ENCODE measurements around the gene SLC16A13. TPM values are rescaled to one million over a fixed set of nuclear protein-coding genes. Genes with fewer than 3 reads are reported as not detected.

Gene SLC16A13
- total and polyA plus RNA-seq, 2 experiments from 2014 or later = 6.2 to 18.8 TPM

DNA sequence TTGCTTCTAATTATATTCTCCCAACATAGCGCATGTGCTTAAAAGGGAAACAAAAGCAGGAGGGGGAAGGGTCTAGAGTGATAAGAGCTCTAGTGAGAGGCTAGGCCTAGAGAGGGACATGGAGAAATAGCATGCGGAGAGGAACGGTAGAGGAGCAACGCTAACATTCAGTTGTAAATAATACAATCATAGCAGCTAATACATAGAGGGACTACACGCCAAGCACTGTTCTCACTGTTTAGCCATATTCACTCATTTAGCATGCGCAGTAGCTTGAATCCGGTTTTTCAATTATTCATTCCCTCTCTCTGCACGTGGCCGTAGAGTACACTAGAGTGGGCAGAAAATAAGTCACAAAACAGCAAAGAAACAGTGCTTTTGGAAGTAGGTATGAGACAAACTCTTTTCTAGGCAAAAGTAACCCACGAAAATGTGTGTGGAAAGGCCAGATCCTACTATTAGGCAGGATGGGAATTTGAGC is 41.7 kb upstream of the SLC16A13 start:
- H4K20me1 ChIP-seq (ENCODE audit: insufficient read depth, poor library complexity, severe bottlenecking) = no peaks in the 10 kb centered on the region
- WGBS (ENCODE audit: low lambda C conversion rate, missing lambda C conversion rate) = 92% methylated on average over 10 of the region's 10 CpGs
- TF ChIP-seq EZH2phosphoT487 (IDR thresholded peaks at IDR 0.05; ENCODE audit: low read depth, severe bottlenecking, unreplicated experiment) (no peak), EZH2 (IDR thresholded peaks at IDR 0.05; ENCODE audit: borderline replicate concordance) (no peak), CTCF (IDR thresholded peaks at IDR 0.05; ENCODE audit: poor library complexity) (no peak)
- no peak overlapping the region for H2AFZ ChIP-seq
- no peak overlapping the region for H3K4me3 ChIP-seq
- H3K79me2 ChIP-seq = no peaks in the 10 kb centered on the region
- H3K9me3 ChIP-seq (ENCODE audit: low read depth) = no peaks in the 10 kb centered on the region
- no peaks in the 10 kb centered on the region for H3K36me3 ChIP-seq (replicated peaks; ENCODE audit: insufficient read depth, low read depth)
- no peak overlapping the region for H3K4me2 ChIP-seq
- H3K27me3 ChIP-seq = no peaks in the 10 kb centered on the region
- no peaks in the 10 kb centered on the region for H3K9me2 ChIP-seq (replicated peaks; ENCODE audit: insufficient read depth)
- DNase-seq (ENCODE audit: low spot score) = no peak
- H3K4me1 ChIP-seq (ENCODE audit: insufficient read depth) = peaks cover 10% of the 10 kb centered on the region
- H3K27ac ChIP-seq = no peak overlapping the region

DNA sequence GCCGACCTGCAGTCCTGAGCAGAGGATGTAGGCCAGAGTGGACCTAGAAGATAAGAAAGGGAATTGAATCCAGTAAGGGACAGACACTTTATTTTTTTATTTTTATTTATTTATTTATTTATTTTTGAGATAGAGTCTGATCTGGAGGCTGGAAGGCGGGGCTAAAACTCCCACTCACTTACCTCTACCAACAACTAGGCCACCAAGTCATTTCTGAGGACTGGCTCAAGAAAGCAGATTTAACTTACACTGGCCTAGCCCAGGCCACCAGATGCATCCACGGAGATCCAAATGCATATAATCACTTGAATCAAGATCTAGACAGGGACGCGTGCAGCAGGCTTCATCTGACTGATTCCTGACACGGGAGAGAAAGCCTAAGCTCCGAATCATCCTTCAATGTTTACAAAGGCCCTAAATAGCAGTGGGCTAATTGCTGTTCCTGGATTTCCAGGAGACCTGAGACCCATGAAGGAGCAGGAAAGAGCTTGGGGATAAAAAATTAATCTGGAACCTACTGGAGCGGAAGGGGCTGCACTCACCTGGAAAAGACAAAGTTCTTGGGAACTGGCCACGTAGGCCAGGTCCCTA is 41.1 kb upstream of the SLC16A13 start:
- Histone ChIP-seq H3K27me3 (no peaks in the 10 kb centered on the region), H3K9me3 (ENCODE audit: low read depth) (no peaks in the 10 kb centered on the region), H3K79me2 (no peaks in the 10 kb centered on the region), H2AFZ (no peak overlapping the region), H3K4me1 (ENCODE audit: insufficient read depth) (peaks cover 10% of the 10 kb centered on the region), H4K20me1 (ENCODE audit: insufficient read depth, poor library complexity, severe bottlenecking) (no peaks in the 10 kb centered on the region), H3K4me3 (no peak overlapping the region), H3K4me2 (no peak overlapping the region), H3K9me2 (replicated peaks; ENCODE audit: insufficient read depth) (no peaks in the 10 kb centered on the region), H3K36me3 (replicated peaks; ENCODE audit: insufficient read depth, low read depth) (no peaks in the 10 kb centered on the region), H3K27ac (no peak overlapping the region)
- WGBS (ENCODE audit: low lambda C conversion rate, missing lambda C conversion rate) = 71% methylated on average over 9 of the region's 9 CpGs
- TF ChIP-seq EZH2phosphoT487 (IDR thresholded peaks at IDR 0.05; ENCODE audit: low read depth, severe bottlenecking, unreplicated experiment) (no peak), EZH2 (IDR thresholded peaks at IDR 0.05; ENCODE audit: borderline replicate concordance) (no peak), CTCF (IDR thresholded peaks at IDR 0.05; ENCODE audit: poor library complexity) (no peak)
- no peak for DNase-seq (ENCODE audit: low spot score)

DNA sequence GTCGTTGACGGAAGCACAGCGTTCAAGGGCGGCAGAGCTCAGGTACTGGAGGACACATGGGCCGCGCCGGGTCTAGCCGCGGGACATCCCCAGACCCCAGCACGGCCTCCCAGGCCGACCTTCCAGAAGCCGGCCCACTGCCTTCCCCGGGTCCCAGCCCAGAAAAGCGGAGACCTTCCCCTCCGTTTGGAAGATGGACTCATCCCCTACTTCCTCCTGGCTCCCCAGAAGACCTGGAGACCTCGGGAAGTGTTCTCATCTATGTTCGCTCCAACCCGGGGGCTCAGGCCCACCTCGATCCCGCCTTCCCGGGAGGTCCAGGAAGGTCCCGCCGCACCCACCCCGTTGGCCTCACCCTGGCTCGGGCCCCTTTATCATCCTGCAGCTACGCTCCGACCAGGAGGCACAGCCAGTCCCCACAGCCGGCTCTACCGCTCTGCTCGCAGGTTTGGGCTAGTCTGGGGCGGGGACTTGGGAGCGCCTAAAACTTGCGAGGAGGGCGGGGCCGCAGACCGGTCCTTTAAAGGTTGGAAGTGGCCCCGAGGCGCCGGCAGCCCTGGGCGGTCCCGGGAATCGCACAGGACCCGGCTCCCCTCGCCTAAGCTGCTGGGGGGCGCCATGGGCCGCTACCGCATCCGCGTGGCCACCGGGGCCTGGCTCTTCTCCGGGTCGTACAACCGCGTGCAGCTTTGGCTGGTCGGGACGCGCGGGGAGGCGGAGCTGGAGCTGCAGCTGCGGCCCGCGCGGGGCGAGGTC is 40.1 kb upstream of the SLC16A13 start, which contains the start of gene ALOX12:
Gene ALOX12, plus strand, starts transcription at position 550 of the 756 bp plus-strand sequence. Its CDS starts 69 bp downstream, at position 619.
- H3K9me2 ChIP-seq (replicated peaks; ENCODE audit: insufficient read depth) = no peaks in the 10 kb centered on the region
- H3K36me3 ChIP-seq (replicated peaks; ENCODE audit: insufficient read depth, low read depth) = no peaks in the 10 kb centered on the region
- no peaks in the 10 kb centered on the region for H3K79me2 ChIP-seq
- 14% methylated on average over 53 of the region's 64 CpGs for WGBS (ENCODE audit: low lambda C conversion rate, missing lambda C conversion rate)
- no peaks in the 10 kb centered on the region for H3K9me3 ChIP-seq (ENCODE audit: low read depth)
- H3K27me3 ChIP-seq = no peaks in the 10 kb centered on the region
- no peak within 1 kb of the TSS for H2AFZ ChIP-seq
- H3K27ac ChIP-seq = no peak within 1 kb of the TSS
- no peak within 1 kb of the TSS for H3K4me3 ChIP-seq
- TF ChIP-seq EZH2 (IDR thresholded peaks at IDR 0.05; ENCODE audit: borderline replicate concordance) = no peak
- no peak for TF ChIP-seq CTCF (IDR thresholded peaks at IDR 0.05; ENCODE audit: poor library complexity)
- TF ChIP-seq EZH2phosphoT487 (IDR thresholded peaks at IDR 0.05; ENCODE audit: low read depth, severe bottlenecking, unreplicated experiment) = no peak
- H3K4me1 ChIP-seq (ENCODE audit: insufficient read depth) = peaks cover 10% of the 10 kb centered on the region
- peak within 1 kb of the TSS; percentile 88 for H3K4me2 ChIP-seq
- DNase-seq (ENCODE audit: low spot score) = no peak
- no peaks in the 10 kb centered on the region for H4K20me1 ChIP-seq (ENCODE audit: insufficient read depth, poor library complexity, severe bottlenecking)

Measured in hepatocyte (in vitro differentiated cells).